ENCODE measurements around the gene CNNM4.

CNNM4 gene

GRCh38 chr2:96846825-96847224 is 86.1 kb downstream of the CNNM4 start:
- TF ChIP-seq POLR2AphosphoS5 (IDR thresholded peaks at IDR 0.05; ENCODE audit: low read depth, low read length) (no peak), SPI1 (IDR thresholded peaks at IDR 0.05; ENCODE audit: low read depth, low read length) (no peak), TAF1 (IDR thresholded peaks at IDR 0.05; ENCODE audit: low read depth, low read length) (no peak), POU2F2 (IDR thresholded peaks at IDR 0.05; ENCODE audit: low read depth, low read length) (no peak)
- FAIRE-seq: no peak
- DNase-seq (ENCODE audit: insufficient read length, low spot score): no peak

GRCh38 chr2:96847586-96847985 is 86.9 kb downstream of the CNNM4 start:
- TF ChIP-seq POU2F2 (IDR thresholded peaks at IDR 0.05; ENCODE audit: low read depth, low read length) (no peak), POLR2A (IDR thresholded peaks at IDR 0.05; ENCODE audit: low read depth, low read length) (no peak), SPI1 (IDR thresholded peaks at IDR 0.05; ENCODE audit: low read depth, low read length) (no peak), POLR2AphosphoS5 (IDR thresholded peaks at IDR 0.05; ENCODE audit: low read depth, low read length) (no peak), TAF1 (IDR thresholded peaks at IDR 0.05; ENCODE audit: low read depth, low read length) (no peak), PAX5 (IDR thresholded peaks at IDR 0.05; ENCODE audit: insufficient read depth, low read length, severe bottlenecking) (no peak)
- no peak for FAIRE-seq

GRCh38 chr2:96848264-96848663 is 87.6 kb downstream of the CNNM4 start:
- TF ChIP-seq POLR2A (IDR thresholded peaks at IDR 0.05; ENCODE audit: low read depth, low read length): no peak
- TF ChIP-seq POLR2AphosphoS5 (IDR thresholded peaks at IDR 0.05; ENCODE audit: low read depth, low read length): no peak
- TF ChIP-seq TAF1 (IDR thresholded peaks at IDR 0.05; ENCODE audit: low read depth, low read length): no peak
- no peak for TF ChIP-seq PAX5 (IDR thresholded peaks at IDR 0.05; ENCODE audit: insufficient read depth, low read length, severe bottlenecking)
- no peak for TF ChIP-seq POU2F2 (IDR thresholded peaks at IDR 0.05; ENCODE audit: low read depth, low read length)
- no peak for TF ChIP-seq SPI1 (IDR thresholded peaks at IDR 0.05; ENCODE audit: low read depth, low read length)
- FAIRE-seq (no peak), DNase-seq (ENCODE audit: insufficient read length, low spot score) (no peak)

More at GRCh38 chr2:96847586-96847985, 86.9 kb downstream of the CNNM4 start:
- DNase-seq (ENCODE audit: insufficient read length, low spot score): no peak

- DNase-seq (ENCODE audit: insufficient read length, low spot score) (no peak), FAIRE-seq (no peak)
- no peak for TF ChIP-seq PAX5 (IDR thresholded peaks at IDR 0.05; ENCODE audit: insufficient read depth, low read length, severe bottlenecking)
These were observed 92.0 kb downstream of the CNNM4 start for GRCh38 chr2:96852667-96853066.

- no peak for DNase-seq (ENCODE audit: insufficient read length, low spot score)
- no peak for FAIRE-seq
- TF ChIP-seq SPI1 (IDR thresholded peaks at IDR 0.05; ENCODE audit: low read depth, low read length) (no peak), POU2F2 (IDR thresholded peaks at IDR 0.05; ENCODE audit: low read depth, low read length) (no peak), PAX5 (IDR thresholded peaks at IDR 0.05; ENCODE audit: insufficient read depth, low read length, severe bottlenecking) (no peak), POLR2AphosphoS5 (IDR thresholded peaks at IDR 0.05; ENCODE audit: low read depth, low read length) (no peak), TAF1 (IDR thresholded peaks at IDR 0.05; ENCODE audit: low read depth, low read length) (no peak), POLR2A (IDR thresholded peaks at IDR 0.05; ENCODE audit: low read depth, low read length) (no peak)
These were observed 92.6 kb downstream of the CNNM4 start for GRCh38 chr2:96853321-96853720.

- FAIRE-seq (peak; percentile 31), DNase-seq (ENCODE audit: insufficient read length, low spot score) (no peak)
- no peak for TF ChIP-seq SPI1 (IDR thresholded peaks at IDR 0.05; ENCODE audit: low read depth, low read length)
- no peak for TF ChIP-seq PAX5 (IDR thresholded peaks at IDR 0.05; ENCODE audit: insufficient read depth, low read length, severe bottlenecking)
- no peak for TF ChIP-seq POLR2AphosphoS5 (IDR thresholded peaks at IDR 0.05; ENCODE audit: low read depth, low read length)
- TF ChIP-seq TAF1 (IDR thresholded peaks at IDR 0.05; ENCODE audit: low read depth, low read length): no peak
- TF ChIP-seq POLR2A (IDR thresholded peaks at IDR 0.05; ENCODE audit: low read depth, low read length): no peak; the same call in 1 of the 2 replicates
- no peak for TF ChIP-seq POU2F2 (IDR thresholded peaks at IDR 0.05; ENCODE audit: low read depth, low read length)
These were observed 96.3 kb downstream of the CNNM4 start for GRCh38 chr2:96856776-96857666.

- FAIRE-seq: peak; percentile 94
These were observed 97.1 kb downstream of the CNNM4 start, which contains the start of gene ANKRD39 for GRCh38 chr2:96857667-96858372. Gene ANKRD39, minus strand, starts transcription at chr2:96858016. Its CDS starts 29 bp downstream, at chr2:96857987.

GRCh38 chr2:96859099-96859649 is 98.5 kb downstream of the CNNM4 start:
- DNase-seq (ENCODE audit: insufficient read length, low spot score): no peak
- TF ChIP-seq TAF1 (IDR thresholded peaks at IDR 0.05; ENCODE audit: low read depth, low read length) (no peak), POLR2A (IDR thresholded peaks at IDR 0.05; ENCODE audit: low read depth, low read length) (no peak), PAX5 (IDR thresholded peaks at IDR 0.05; ENCODE audit: insufficient read depth, low read length, severe bottlenecking) (no peak), POU2F2 (IDR thresholded peaks at IDR 0.05; ENCODE audit: low read depth, low read length) (no peak), SPI1 (IDR thresholded peaks at IDR 0.05; ENCODE audit: low read depth, low read length) (no peak), POLR2AphosphoS5 (IDR thresholded peaks at IDR 0.05; ENCODE audit: low read depth, low read length) (no peak)
- FAIRE-seq: no peak

More at GRCh38 chr2:96857667-96858372, 97.1 kb downstream of the CNNM4 start, which contains the start of gene ANKRD39:
- peak; percentile 99 for DNase-seq (ENCODE audit: insufficient read length, low spot score)
- TF ChIP-seq TAF1 (IDR thresholded peaks at IDR 0.05; ENCODE audit: low read depth, low read length) (0 out of 2 replicates have a peak, but pooled peaks have one; percentile 49), POLR2A (IDR thresholded peaks at IDR 0.05; ENCODE audit: low read depth, low read length) (no peak; the same call in 1 of the 2 replicates)

- DNase-seq (ENCODE audit: insufficient read length, low spot score) (no peak), FAIRE-seq (no peak)
- TF ChIP-seq TAF1 (IDR thresholded peaks at IDR 0.05; ENCODE audit: low read depth, low read length): no peak
- TF ChIP-seq POLR2AphosphoS5 (IDR thresholded peaks at IDR 0.05; ENCODE audit: low read depth, low read length): no peak
- TF ChIP-seq POLR2A (IDR thresholded peaks at IDR 0.05; ENCODE audit: low read depth, low read length): no peak
- no peak for TF ChIP-seq SPI1 (IDR thresholded peaks at IDR 0.05; ENCODE audit: low read depth, low read length)
- TF ChIP-seq POU2F2 (IDR thresholded peaks at IDR 0.05; ENCODE audit: low read depth, low read length): no peak
- TF ChIP-seq PAX5 (IDR thresholded peaks at IDR 0.05; ENCODE audit: insufficient read depth, low read length, severe bottlenecking): no peak
These were observed 99.0 kb downstream of the CNNM4 start for GRCh38 chr2:96859681-96860064.

Measured in GM12891 (cell line).